ENCODE results near the gene TCOF1.

Gene TCOF1

GRCh38 chr5:150443242-150444075 lies 86.0 kb downstream of the TCOF1 start:
- no peak for TF ChIP-seq CTCF (IDR thresholded peaks at IDR 0.05; ENCODE audit: insufficient read depth, missing control alignments)
- DNase-seq (ENCODE audit: insufficient read length, low spot score) (peak; percentile 35), FAIRE-seq (no peak)

GRCh38 chr5:150444770-150445169 lies 87.3 kb downstream of the TCOF1 start:
- TF ChIP-seq CTCF (IDR thresholded peaks at IDR 0.05; ENCODE audit: insufficient read depth, missing control alignments), result no peak
- DNase-seq (ENCODE audit: insufficient read length, low spot score) (no peak), FAIRE-seq (no peak)

GRCh38 chr5:150446088-150446487 lies 88.6 kb downstream of the TCOF1 start:
- no peak for TF ChIP-seq CTCF (IDR thresholded peaks at IDR 0.05; ENCODE audit: insufficient read depth, missing control alignments)
- no peak for DNase-seq (ENCODE audit: insufficient read length, low spot score)
- no peak for FAIRE-seq

GRCh38 chr5:150446583-150446982 lies 89.1 kb downstream of the TCOF1 start:
- no peak for TF ChIP-seq CTCF (IDR thresholded peaks at IDR 0.05; ENCODE audit: insufficient read depth, missing control alignments)
- no peak for FAIRE-seq
- DNase-seq (ENCODE audit: insufficient read length, low spot score), result no peak

- FAIRE-seq (no peak), DNase-seq (ENCODE audit: insufficient read length, low spot score) (no peak)
- no peak for TF ChIP-seq CTCF (IDR thresholded peaks at IDR 0.05; ENCODE audit: insufficient read depth, missing control alignments)
Observed at GRCh38 chr5:150447188-150447587, 89.7 kb downstream of the TCOF1 start.

GRCh38 chr5:150448334-150448733 lies 90.8 kb downstream of the TCOF1 start:
- TF ChIP-seq CTCF (IDR thresholded peaks at IDR 0.05; ENCODE audit: insufficient read depth, missing control alignments), result no peak
- no peak for DNase-seq (ENCODE audit: insufficient read length, low spot score)
- no peak for FAIRE-seq

GRCh38 chr5:150448952-150449516 lies 91.5 kb downstream of the TCOF1 start:
- DNase-seq (ENCODE audit: insufficient read length, low spot score), result peak; percentile 45
- FAIRE-seq, result no peak

More at GRCh38 chr5:150448952-150449516, 91.5 kb downstream of the TCOF1 start:
- no peak for TF ChIP-seq CTCF (IDR thresholded peaks at IDR 0.05; ENCODE audit: insufficient read depth, missing control alignments)
